Endothelial cell of umbilical vein (primary cell): ENCODE measurements around the gene KCNJ15. TPM values are rescaled to one million over a fixed set of nuclear protein-coding genes. Genes with fewer than 3 reads are reported as not detected.
"Not testable (repeated sequence)": the region's sequence is repeated elsewhere in the genome, so short reads cannot be mapped to it uniquely, and the experiment has no call there.

Experiments used
- BruUV-seq: library from RNA; stranded (reverse); fragments of 400-500 nt; replicated peaks from 2 replicates; lab custom pipeline; 2021; lab: Mats Ljungman, UMichigan
- CTCF ChIA-PET: fragments of 300-600, 350-600 bp; sonication (Branson Sonifier 250); formaldehyde crosslinking; loops from one replicate; lab custom pipeline; 2021; ENCODE audit warnings: antibody characterized with exemption, inconsistent platforms; lab: Charles Lee
- POLR2A ChIA-PET: fragments of 300-600, 350-600 bp; sonication (Branson Sonifier 250); formaldehyde crosslinking; loops from one replicate; lab custom pipeline; 2021; ENCODE audit warnings: antibody characterized with exemption, inconsistent platforms; lab: Charles Lee
- DNase-seq: peaks from one replicate; pipeline ENCODE4 v3.0.0-alpha.2; 2011; ENCODE audit warnings: low read depth, low spot score
- FAIRE-seq: peaks from 2 replicates; lab custom pipeline; 2011; peaks lifted over from hg19 to GRCh38; lab: Jason Lieb, UNC
- H2AFZ ChIP-seq: 2 replicates; pipeline ENCODE4 v1.6.0; 2012; ENCODE audit warnings: low read depth, low read length, control low read depth, inconsistent platforms
- H3K27ac ChIP-seq: 2 replicates; pipeline ENCODE4 v1.5.1; 2011; ENCODE audit warnings: low read depth, mild to moderate bottlenecking, control low read depth, low read length, moderate library complexity; ENCODE audit not compliant: insufficient read depth
- H3K27me3 ChIP-seq, 2 experiments: 2 replicates each; pipeline versions ENCODE4 v1.6.0 to v1.6.1; 2011; ENCODE audit warnings: low read length in 2 of 2, mixed read lengths in 1 of 2; ENCODE audit not compliant: control insufficient read depth in 2 of 2, insufficient read depth in 2 of 2
- H3K36me3 ChIP-seq, 2 experiments: 2 replicates in 1 of 2; 3 replicates in 1 of 2; pipeline ENCODE4 v1.5.1; 2011; ENCODE audit warnings: low read length in 2 of 2, mild to moderate bottlenecking in 1 of 2, moderate library complexity in 1 of 2; ENCODE audit not compliant: control insufficient read depth in 2 of 2, insufficient read depth in 2 of 2; ENCODE audit errors: extremely low read depth in 1 of 2
- H3K4me1 ChIP-seq: 3 replicates; pipeline ENCODE4 v1.5.1; 2011; ENCODE audit warnings: mild to moderate bottlenecking, low read length; ENCODE audit not compliant: control insufficient read depth, insufficient read depth; ENCODE audit errors: extremely low read depth
- H3K4me2 ChIP-seq: 2 replicates; pipeline ENCODE4 v1.6.1; 2011; ENCODE audit warnings: low read length, control low read depth, mixed read lengths; ENCODE audit not compliant: insufficient read depth
- H3K4me3 ChIP-seq, 3 experiments: fragments of 200-600 bp in 1 of 3; sonication (generic), shearing (Covaris generic) in 1 of 3; replicated peaks in 1 of 3; 2 replicates each; pipeline ENCODE4 v1.5.1; 2011 to 2016; ENCODE audit warnings: control low read depth in 3 of 3, low read length in 3 of 3, mild to moderate bottlenecking in 2 of 3, inconsistent platforms in 1 of 3, low read depth in 1 of 3, moderate library complexity in 1 of 3; ENCODE audit not compliant: insufficient read depth in 1 of 3
- H3K79me2 ChIP-seq: 2 replicates; pipeline ENCODE4 v1.6.0; 2012; ENCODE audit warnings: low read length, inconsistent platforms; ENCODE audit not compliant: control insufficient read depth, insufficient read depth
- H3K9ac ChIP-seq: replicated peaks from 2 replicates; pipeline ENCODE3; 2011; ENCODE audit warnings: low read length, control low read depth; ENCODE audit not compliant: insufficient read depth; ENCODE audit errors: extremely low read depth
- H3K9me1 ChIP-seq: replicated peaks from 3 replicates; pipeline ENCODE4 v1.6.0; 2011; ENCODE audit warnings: mild to moderate bottlenecking, low read length; ENCODE audit not compliant: control insufficient read depth, insufficient read depth; ENCODE audit errors: extremely low read depth
- H3K9me3 ChIP-seq: replicated peaks from 2 replicates; pipeline ENCODE4 v1.5.1; 2012; ENCODE audit warnings: low read length, inconsistent platforms; ENCODE audit not compliant: control insufficient read depth, insufficient read depth
- H4K20me1 ChIP-seq: replicated peaks from 2 replicates; pipeline ENCODE3; 2011; ENCODE audit warnings: mild to moderate bottlenecking, low read length; ENCODE audit not compliant: control insufficient read depth, insufficient read depth; ENCODE audit errors: extremely low read depth
- JUN ChIP-seq: IDR thresholded peaks from 2 replicates; pipeline ENCODE4 v1.6.1; 2011; ENCODE audit warnings: borderline replicate concordance, low read depth; ENCODE audit not compliant: insufficient read length, insufficient read depth
- dilution Hi-C: fragments of 300-500 bp; cut with MboI; formaldehyde crosslinking; loops from one replicate; pipeline ENCODE4 v1.15.0; 2019; ENCODE audit warnings: low sequenced_read_pairs; ENCODE audit not compliant: extremely low pct_ligation_motif_present
- intact Hi-C: fragments of 100-400 bp; cut with micrococcal nuclease; formaldehyde crosslinking; loops from one replicate; pipeline ENCODE4 v1.10.0; 2022
- polyA plus RNA-seq, 4 experiments: library from polyadenylated mRNA; depleted of rRNA in 3 of 4; stranded (reverse) in 3 of 4; unstranded in 1 of 4; fragments of >200 nt; gene quantifications; 2 replicates each; pipeline versions ENCODE4 v1.2.1 to v1.2.3, GENCODE V29; 2011 to 2012; ENCODE audit warnings: missing spikeins in 1 of 4
- total RNA-seq: library from RNA; stranded (reverse); gene quantifications from 2 replicates; pipeline ENCODE4 v1.2.3, GENCODE V29; 2021

Gene KCNJ15
- total and polyA plus RNA-seq, 2 donors (not counting 3 experiments of a cell fraction or from before 2014, with no cell fraction given): 1.4 to 1.5 TPM

DNA sequence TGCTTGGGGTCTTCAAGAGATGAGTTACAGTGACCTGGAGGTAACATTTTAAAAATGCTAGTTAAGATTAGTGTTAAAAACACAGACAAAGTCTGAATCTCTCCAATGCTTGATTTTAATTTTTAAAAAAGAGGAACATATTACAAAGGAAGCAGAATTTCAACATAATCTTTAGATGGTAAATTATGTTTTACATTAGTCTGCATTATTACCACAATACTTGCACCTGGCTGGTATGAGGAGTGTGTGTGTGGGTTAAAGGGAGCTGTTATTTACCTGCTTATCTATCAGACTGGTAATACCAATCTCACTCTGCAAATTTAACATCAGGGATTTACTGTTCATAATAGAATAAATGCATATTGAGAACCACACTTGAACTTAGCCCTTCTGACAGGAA lies 10.3 kb upstream of the KCNJ15 start:
- H3K9ac ChIP-seq: no peak overlapping the region
- no peak for DNase-seq
- intact Hi-C loops (no loop called here), dilution Hi-C loops (no loop called here)
- H3K4me3 ChIP-seq: no peak overlapping the region
- H4K20me1 ChIP-seq: no peaks in the 10 kb centered on the region
- no peak for FAIRE-seq
- CTCF ChIA-PET: no interaction called here
- no peaks in the 10 kb centered on the region for H3K9me1 ChIP-seq
- no peak overlapping the region for H2AFZ ChIP-seq
- no peak for TF ChIP-seq JUN
- POLR2A ChIA-PET: no interaction called here
- H3K36me3 ChIP-seq: no peaks in the 10 kb centered on the region
- no TSS peak for BruUV-seq
- no peak overlapping the region for H3K27ac ChIP-seq
- H3K9me3 ChIP-seq: no peaks in the 10 kb centered on the region
- peaks cover 4 to 12% of the 10 kb centered on the region in 2 experiments for H3K27me3 ChIP-seq
- no peaks in the 10 kb centered on the region for H3K79me2 ChIP-seq
- H3K4me2 ChIP-seq: no peak overlapping the region
- H3K4me1 ChIP-seq: peaks cover 9% of the 10 kb centered on the region

DNA sequence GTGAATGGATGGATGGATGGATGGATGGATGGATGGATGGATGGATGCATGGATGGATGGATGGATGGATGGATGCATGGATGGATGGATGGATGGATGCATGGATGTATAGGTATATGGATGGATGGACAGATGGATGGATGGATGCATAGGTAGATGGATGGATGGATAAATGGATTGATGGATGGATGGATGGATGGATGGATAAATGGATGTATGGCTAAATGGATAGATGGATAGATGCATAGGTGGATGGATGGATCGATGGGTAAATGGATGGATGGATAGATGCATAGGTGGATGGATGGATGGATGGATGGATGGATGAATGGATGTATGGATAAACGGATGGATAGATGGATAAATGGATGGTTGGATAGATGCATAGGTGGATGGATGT lies 9.7 kb upstream of the KCNJ15 start:
- DNase-seq, H3K9me3 ChIP-seq, H3K4me2 ChIP-seq, BruUV-seq, H3K9ac ChIP-seq, H2AFZ ChIP-seq, FAIRE-seq, CTCF ChIA-PET, H4K20me1 ChIP-seq, H3K4me3 ChIP-seq, POLR2A ChIA-PET, H3K36me3 ChIP-seq, H3K4me1 ChIP-seq, H3K79me2 ChIP-seq, intact Hi-C loops, H3K27ac ChIP-seq, dilution Hi-C loops, H3K9me1 ChIP-seq: not testable (repeated sequence)
- peaks cover 4 to 16% of the 10 kb centered on the region in 2 experiments for H3K27me3 ChIP-seq
